ENCODE measurements around the gene WWC2.

WWC2 gene

GRCh38 chr4:183360161-183360919 is 261.3 kb downstream of the WWC2 start:
- DNase-seq: no peak

- no peak for DNase-seq
Observed at GRCh38 chr4:183362036-183362435, 263.0 kb downstream of the WWC2 start.

GRCh38 chr4:183362916-183363542 is 264.0 kb downstream of the WWC2 start:
- no peak for DNase-seq

- no peak for DNase-seq
Observed at GRCh38 chr4:183364025-183364424, 265.0 kb downstream of the WWC2 start.

GRCh38 chr4:183366206-183366835 is 267.3 kb downstream of the WWC2 start:
- DNase-seq: no peak

GRCh38 chr4:183369073-183369472 is 270.0 kb downstream of the WWC2 start:
- no peak for DNase-seq
